ENCODE data around the gene TREML1. TPM values are rescaled to one million over a fixed set of nuclear protein-coding genes. Genes with fewer than 3 reads are reported as not detected.

TREML1 gene
- total and polyA plus RNA-seq, 2 of the 4 experiments (the other 2 are of a cell fraction): not detected

DNA sequence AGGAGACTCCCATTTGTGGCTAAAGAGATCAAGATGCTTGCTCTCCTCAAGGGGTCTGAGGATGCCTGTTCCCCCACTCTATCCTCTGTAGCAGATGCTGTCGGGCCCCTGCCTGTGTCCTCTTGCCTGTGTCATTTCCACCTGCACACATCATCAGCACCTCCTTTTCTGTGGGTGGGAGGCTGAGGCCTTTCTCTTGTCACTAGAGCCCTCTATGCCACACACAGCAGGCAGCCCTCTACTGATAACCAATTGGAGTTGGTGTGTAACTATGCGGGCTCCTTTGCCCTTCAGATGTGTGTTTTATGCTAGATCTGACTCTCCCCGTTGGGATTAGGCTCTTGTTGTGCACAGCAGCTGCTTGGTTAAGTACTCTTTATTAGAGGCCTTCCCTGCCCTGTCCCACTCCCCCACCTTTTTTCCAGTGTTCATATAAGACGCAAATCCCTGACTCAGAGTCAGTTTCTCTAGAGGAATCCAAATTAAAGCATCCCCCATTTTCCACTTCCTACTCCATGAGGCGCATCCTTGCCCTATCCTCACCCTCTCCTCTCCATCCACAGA, 39.1 kb upstream of the TREML1 start:
- WGBS, 2 experiments (ENCODE audit: extremely low coverage in 2 of 2, insufficient read length in 1 of 2): 76% methylated on average over 2 of the region's 5 CpGs; no CpG with 5 or more reads in 1 of the 2 experiments
- peaks cover 3% of the 10 kb centered on the region for H3K9me3 ChIP-seq (ENCODE audit: control insufficient read depth, insufficient read depth, low read length)
- H3K9me1 ChIP-seq (ENCODE audit: insufficient read depth, low read length): no peaks in the 10 kb centered on the region
- POLR2A ChIA-PET (ENCODE audit: unreplicated experiment): no interaction called here
- H3K4me3 ChIP-seq (ENCODE audit: insufficient read depth, low read depth, low read length): no peak overlapping the region
- DNase-seq: no peak
- H2AK9ac ChIP-seq (replicated peaks; ENCODE audit: low read depth, low read length, poor library complexity): no peak overlapping the region
- H2AFZ ChIP-seq (replicated peaks; ENCODE audit: low read length, poor library complexity): no peak overlapping the region
- no peak for ATAC-seq (ENCODE audit: low read depth)
- H2BK120ac ChIP-seq (ENCODE audit: low read depth, low read length): no peak overlapping the region
- no peak overlapping the region for H3K4ac ChIP-seq (ENCODE audit: low read depth, low read length)
- H3K36me3 ChIP-seq (ENCODE audit: control insufficient read depth, insufficient read depth, low read length): no peaks in the 10 kb centered on the region
- no peak overlapping the region for H3K18ac ChIP-seq (ENCODE audit: low read depth, low read length)
- H2AK5ac ChIP-seq (ENCODE audit: low read depth, low read length): no peak overlapping the region
- H4K5ac ChIP-seq (ENCODE audit: low read depth, low read length): no peak overlapping the region
- no peaks in the 10 kb centered on the region for H3K79me1 ChIP-seq (ENCODE audit: low read depth in 1 of 2, low read length in 2 of 2)
- H3K14ac ChIP-seq (replicated peaks; ENCODE audit: low read depth, low read length): no peak overlapping the region
- H4K20me1 ChIP-seq (ENCODE audit: insufficient read depth, low read length): no peaks in the 10 kb centered on the region
- dilution Hi-C loops (cut with HindIII; ENCODE audit: low sequenced_read_pairs, unreplicated experiment): no loop called here
- CTCF ChIA-PET: no interaction called here
- no peak overlapping the region for H2BK15ac ChIP-seq (ENCODE audit: low read depth, low read length)
- intact Hi-C loops (cut with micrococcal nuclease): no loop called here
- H3K23ac ChIP-seq (ENCODE audit: low read depth, low read length): no peak overlapping the region
- H3K27ac ChIP-seq (ENCODE audit: insufficient read depth, low read length): no peak overlapping the region
- BruUV-seq (replicated peaks): no TSS peak
- TF ChIP-seq SMC3 (IDR thresholded peaks at IDR 0.05; ENCODE audit: low read depth, low read length) (no peak), RAD21 (IDR thresholded peaks at IDR 0.05; ENCODE audit: low read length) (no peak), NFE2L2 (IDR thresholded peaks at IDR 0.05; ENCODE audit: low read depth, low read length) (no peak)
- TF ChIP-seq, protein P1, sequence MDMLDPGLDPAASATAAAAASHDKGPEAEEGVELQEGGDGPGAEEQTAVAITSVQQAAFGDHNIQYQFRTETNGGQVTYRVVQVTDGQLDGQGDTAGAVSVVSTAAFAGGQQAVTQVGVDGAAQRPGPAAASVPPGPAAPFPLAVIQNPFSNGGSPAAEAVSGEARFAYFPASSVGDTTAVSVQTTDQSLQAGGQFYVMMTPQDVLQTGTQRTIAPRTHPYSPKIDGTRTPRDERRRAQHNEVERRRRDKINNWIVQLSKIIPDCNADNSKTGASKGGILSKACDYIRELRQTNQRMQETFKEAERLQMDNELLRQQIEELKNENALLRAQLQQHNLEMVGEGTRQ (IDR thresholded peaks at IDR 0.05; ENCODE audit: low read depth, low read length): no peak
- H3K4me1 ChIP-seq (ENCODE audit: control insufficient read depth, insufficient read depth, low read length): no peaks in the 10 kb centered on the region
- no peak overlapping the region for H3K4me2 ChIP-seq (ENCODE audit: low read depth, low read length)
- no peak overlapping the region for H4K8ac ChIP-seq (ENCODE audit: low read depth in 2 of 2, low read length in 2 of 2)
- H4K91ac ChIP-seq (ENCODE audit: insufficient read depth, low read depth, low read length): no peak overlapping the region
- H3K27me3 ChIP-seq (ENCODE audit: control insufficient read depth, insufficient read depth, low read length): peaks cover 13% of the 10 kb centered on the region
- H3K9ac ChIP-seq (ENCODE audit: low read depth, low read length): no peak overlapping the region
- in situ Hi-C loops (cut with MboI; ENCODE audit: low sequenced_read_pairs): no loop called here
- H2BK20ac ChIP-seq (ENCODE audit: low read depth, low read length): no peak overlapping the region
- H3K56ac ChIP-seq (ENCODE audit: extremely low read depth, insufficient read depth, low read length): no peak overlapping the region
- no peak overlapping the region for H2BK5ac ChIP-seq (ENCODE audit: low read depth, low read length, poor library complexity, severe bottlenecking)

All from IMR-90 (cell line).